Measurements from ENCODE around the gene ASCL5. TPM values are rescaled to one million over a fixed set of nuclear protein-coding genes. Genes with fewer than 3 reads are reported as not detected.

The ASCL5 gene
- total RNA-seq, 1 experiment from 2014 or later: 0.15 TPM

- no peaks in the 10 kb centered on the region for H3K23me2 ChIP-seq (ENCODE audit: insufficient read length, low read depth, low read length, poor library complexity, severe bottlenecking)
- no peak overlapping the region for H3K4me2 ChIP-seq (ENCODE audit: insufficient read depth, insufficient read length, low read length)
- no peaks in the 10 kb centered on the region for H3K4me1 ChIP-seq (ENCODE audit: insufficient read depth, low read length)
- TF ChIP-seq, protein P1, sequence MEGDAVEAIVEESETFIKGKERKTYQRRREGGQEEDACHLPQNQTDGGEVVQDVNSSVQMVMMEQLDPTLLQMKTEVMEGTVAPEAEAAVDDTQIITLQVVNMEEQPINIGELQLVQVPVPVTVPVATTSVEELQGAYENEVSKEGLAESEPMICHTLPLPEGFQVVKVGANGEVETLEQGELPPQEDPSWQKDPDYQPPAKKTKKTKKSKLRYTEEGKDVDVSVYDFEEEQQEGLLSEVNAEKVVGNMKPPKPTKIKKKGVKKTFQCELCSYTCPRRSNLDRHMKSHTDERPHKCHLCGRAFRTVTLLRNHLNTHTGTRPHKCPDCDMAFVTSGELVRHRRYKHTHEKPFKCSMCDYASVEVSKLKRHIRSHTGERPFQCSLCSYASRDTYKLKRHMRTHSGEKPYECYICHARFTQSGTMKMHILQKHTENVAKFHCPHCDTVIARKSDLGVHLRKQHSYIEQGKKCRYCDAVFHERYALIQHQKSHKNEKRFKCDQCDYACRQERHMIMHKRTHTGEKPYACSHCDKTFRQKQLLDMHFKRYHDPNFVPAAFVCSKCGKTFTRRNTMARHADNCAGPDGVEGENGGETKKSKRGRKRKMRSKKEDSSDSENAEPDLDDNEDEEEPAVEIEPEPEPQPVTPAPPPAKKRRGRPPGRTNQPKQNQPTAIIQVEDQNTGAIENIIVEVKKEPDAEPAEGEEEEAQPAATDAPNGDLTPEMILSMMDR (conservative IDR thresholded peaks at IDR 0.05): no peak
- H3K9ac ChIP-seq (ENCODE audit: extremely low read depth, insufficient read length, low read length): no peak overlapping the region
- H4K20me1 ChIP-seq (ENCODE audit: control insufficient read depth, insufficient read depth, insufficient read length): no peaks in the 10 kb centered on the region
- WGBS (ENCODE audit: extremely low coverage, insufficient read length, low lambda C conversion rate): no CpG with 5 or more reads among the region's 5 CpGs
- H3K36me3 Mint-ChIP-seq (ENCODE audit: insufficient read depth in 1 of 3, low read depth in 3 of 3): peaks cover 44 to 87% (median 85%) of the 10 kb centered on the region in 3 experiments; a peak in 6 of 7 replicates
- H3K27ac Mint-ChIP-seq: no peak overlapping the region
- no peak overlapping the region for H4K91ac ChIP-seq (ENCODE audit: insufficient read length, low read depth, low read length)
- H3K56ac ChIP-seq (ENCODE audit: insufficient read length, low read depth, low read length): no peak overlapping the region
- no peak overlapping the region for H3K18ac ChIP-seq (ENCODE audit: insufficient read length, low read depth, low read length)
- H2BK12ac ChIP-seq (ENCODE audit: insufficient read length, low read depth, low read length): no peak overlapping the region
- no peak overlapping the region for H2AFZ ChIP-seq (ENCODE audit: low read length)
- no peaks in the 10 kb centered on the region for H3K27me3 Mint-ChIP-seq (ENCODE audit: low read depth)
- no peak overlapping the region for H3K14ac ChIP-seq (ENCODE audit: insufficient read depth, low read length)
- H3K27ac ChIP-seq (ENCODE audit: insufficient read length, low read depth, low read length): no peak overlapping the region
- H3K27me3 ChIP-seq (ENCODE audit: insufficient read depth, low read length): no peaks in the 10 kb centered on the region
- H2AK5ac ChIP-seq (ENCODE audit: insufficient read length, low read length): no peak overlapping the region
- no peak overlapping the region for H2BK15ac ChIP-seq (ENCODE audit: low read depth, low read length)
- no peak for DNase-seq
- no peaks in the 10 kb centered on the region for H3K4me1 Mint-ChIP-seq
- no peak overlapping the region for H2BK120ac ChIP-seq (ENCODE audit: low read depth, low read length, poor library complexity, severe bottlenecking)
- H3K23ac ChIP-seq (ENCODE audit: insufficient read length, low read depth, low read length): no peak overlapping the region
- no peak overlapping the region for H4K8ac ChIP-seq (replicated peaks; ENCODE audit: insufficient read length, low read depth, low read length)
- H2BK5ac ChIP-seq (ENCODE audit: insufficient read length, low read length): no peak overlapping the region
- no peaks in the 10 kb centered on the region for H3K79me2 ChIP-seq (ENCODE audit: insufficient read depth, low read length)
- H3K4ac ChIP-seq (ENCODE audit: low read depth, low read length): no peak overlapping the region
- no peak overlapping the region for H3T11ph ChIP-seq (ENCODE audit: low read length)
- no peak overlapping the region for H2BK20ac ChIP-seq (ENCODE audit: low read depth, low read length, poor library complexity, severe bottlenecking)
- H3K9me3 ChIP-seq (ENCODE audit: control insufficient read depth, low read depth, low read length): no peaks in the 10 kb centered on the region
- no peaks in the 10 kb centered on the region for H3K9me3 Mint-ChIP-seq
- no peak overlapping the region for H4K5ac ChIP-seq (ENCODE audit: insufficient read length, low read depth, low read length)
- no peaks in the 10 kb centered on the region for H3K79me1 ChIP-seq (ENCODE audit: insufficient read depth, low read depth, low read length, poor library complexity, severe bottlenecking)
- no peak overlapping the region for H3K4me3 Mint-ChIP-seq
Observed at GRCh38 chr1:201141418-201141817, 14.4 kb upstream of the ASCL5 start.
